HG02610 (cell line): Measurements from ENCODE around the gene WDR76.
"Not testable (repeated sequence)": the region's sequence is repeated elsewhere in the genome, so short reads cannot be mapped to it uniquely, and the experiment has no call there.

Experiments
- ATAC-seq: cut with Tn5 transposase; IDR thresholded peaks from one replicate; pipeline ENCODE4 v1.9.1; 2021; ENCODE audit warnings: mild to moderate bottlenecking, moderate library complexity; ENCODE audit not compliant: unreplicated experiment

The WDR76 gene

DNA sequence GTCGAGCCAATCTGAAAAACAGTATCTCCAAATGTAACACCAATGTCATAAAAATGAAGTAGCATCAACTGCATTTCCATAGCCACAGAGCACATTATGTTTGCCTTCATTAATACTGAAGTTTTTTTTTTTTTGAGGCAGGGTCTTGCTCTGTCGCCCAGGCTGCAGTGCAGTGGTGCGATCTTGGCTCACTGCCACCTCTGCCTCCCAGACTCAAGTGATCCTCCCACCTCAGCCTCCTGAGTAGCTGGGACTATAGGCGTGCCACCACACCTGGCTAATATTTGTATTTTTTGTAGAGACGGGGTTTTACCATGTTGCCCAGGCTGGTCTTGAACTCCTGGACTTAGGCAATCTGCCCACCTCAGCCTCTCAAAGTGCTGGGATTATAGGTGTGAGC lies 11.7 kb upstream of the WDR76 start:
- ATAC-seq: not testable (repeated sequence)

DNA sequence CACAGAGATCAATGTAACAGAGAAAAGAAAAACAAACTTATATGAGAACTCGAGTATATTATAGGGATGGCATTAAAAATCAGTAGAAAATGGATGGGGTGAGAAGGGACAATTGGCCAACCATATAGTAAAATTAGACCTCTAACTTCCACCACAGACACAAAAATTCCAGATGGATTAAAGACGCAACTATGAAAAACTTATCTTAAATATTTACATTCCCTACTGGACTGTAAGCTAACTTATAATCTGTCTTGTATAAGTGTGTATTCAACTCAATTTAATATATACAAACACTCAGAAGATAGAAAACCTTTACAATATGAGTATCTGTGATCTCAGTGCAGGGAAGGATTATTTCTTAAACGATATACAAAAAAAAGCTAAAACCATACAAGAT lies 5.3 kb upstream of the WDR76 start:
- ATAC-seq: no peak

DNA sequence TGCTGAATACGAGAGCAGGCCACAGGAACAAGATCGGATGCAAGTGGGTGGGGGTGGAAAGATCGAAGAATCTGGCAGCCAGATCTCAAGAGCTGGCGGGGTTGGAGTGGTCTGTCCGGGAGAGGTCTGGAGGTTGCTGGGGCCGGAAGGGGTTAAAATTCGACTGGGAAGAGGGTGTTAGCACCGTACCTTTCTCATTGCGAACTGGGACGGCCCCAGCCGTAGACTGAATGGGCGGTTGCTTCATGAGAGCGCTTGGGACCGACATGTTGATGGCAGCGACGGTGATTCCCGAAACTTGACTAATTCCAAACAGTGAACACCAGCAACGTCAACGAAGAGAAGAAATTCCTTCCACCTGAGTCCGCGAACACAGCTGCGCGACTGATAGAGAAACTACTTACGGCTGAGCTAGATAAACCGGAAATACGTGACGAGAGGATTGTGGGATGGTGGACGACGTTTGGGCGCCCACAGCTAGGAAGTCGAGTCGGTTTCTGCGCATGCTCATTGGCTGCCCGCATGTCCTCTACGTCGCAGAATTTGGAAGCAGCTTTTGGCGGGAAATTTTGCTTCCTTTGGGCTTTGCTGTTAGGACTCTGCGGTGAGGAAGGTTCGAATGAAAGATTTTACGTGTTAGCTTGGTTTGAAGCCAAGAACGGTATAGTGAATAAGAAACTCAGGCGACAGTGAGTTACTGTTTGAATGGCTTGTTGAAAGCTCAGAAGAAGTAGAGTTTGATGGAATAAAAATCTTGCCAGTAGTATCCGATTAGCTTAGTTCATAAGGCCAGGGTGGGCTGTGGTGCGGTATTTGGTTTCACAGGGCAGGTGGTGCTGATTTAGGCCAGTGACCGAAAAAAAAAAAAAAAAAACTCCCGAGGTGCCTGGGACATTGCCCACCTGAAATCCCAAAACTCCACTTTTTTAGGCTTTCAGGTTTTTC lies 2.2 kb upstream of the WDR76 start, which contains the start of gene MFAP1:
Gene MFAP1, minus strand, starts transcription at position 389 of the 945 bp plus-strand sequence. Its CDS starts 121 bp downstream, at position 268.
- ATAC-seq: peak; percentile 71

DNA sequence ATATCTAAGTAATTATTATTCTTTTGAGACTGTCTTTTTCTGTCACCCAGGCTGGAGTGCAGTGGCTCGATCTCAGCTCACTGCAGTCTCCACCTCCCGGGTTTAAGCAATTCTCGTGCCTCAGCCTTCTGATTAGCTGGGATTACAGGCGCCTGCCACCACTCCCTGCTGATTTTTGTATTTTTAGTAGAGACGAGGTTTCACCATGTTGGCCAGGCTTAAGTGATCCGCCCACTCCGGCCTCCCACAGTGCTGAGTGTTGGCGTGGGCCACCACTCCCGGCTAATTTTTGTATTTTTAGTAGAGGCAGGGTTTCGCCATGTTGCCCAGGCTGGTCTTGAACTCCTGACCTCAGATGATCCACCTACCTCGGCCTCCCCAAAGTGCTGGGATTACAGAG lies 1.5 kb upstream of the WDR76 start:
- not testable (repeated sequence) for ATAC-seq

DNA sequence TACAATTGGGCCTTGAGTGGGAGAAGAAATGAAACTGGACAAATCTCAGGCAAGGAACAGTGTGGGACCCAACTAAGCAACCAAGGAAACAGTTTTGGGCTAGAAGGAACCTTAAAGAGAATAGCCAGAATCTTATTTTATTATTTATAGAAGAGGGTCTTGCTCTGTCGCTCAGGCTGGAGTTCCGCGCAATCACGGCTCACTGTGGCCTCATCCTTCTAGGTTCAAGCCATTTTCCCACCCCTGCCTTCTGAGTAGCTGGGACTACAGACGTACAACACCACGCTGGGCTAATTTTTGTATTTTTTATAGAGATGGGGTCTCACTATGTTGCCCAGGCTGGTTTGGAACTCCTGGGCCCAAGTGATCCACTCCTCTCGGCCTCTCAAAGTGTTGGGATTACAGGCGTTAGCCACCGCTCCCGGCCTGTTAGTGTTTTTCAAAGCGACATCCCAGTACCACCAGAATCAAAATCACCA lies 734 bp upstream of the WDR76 start:
- ATAC-seq: no peak

DNA sequence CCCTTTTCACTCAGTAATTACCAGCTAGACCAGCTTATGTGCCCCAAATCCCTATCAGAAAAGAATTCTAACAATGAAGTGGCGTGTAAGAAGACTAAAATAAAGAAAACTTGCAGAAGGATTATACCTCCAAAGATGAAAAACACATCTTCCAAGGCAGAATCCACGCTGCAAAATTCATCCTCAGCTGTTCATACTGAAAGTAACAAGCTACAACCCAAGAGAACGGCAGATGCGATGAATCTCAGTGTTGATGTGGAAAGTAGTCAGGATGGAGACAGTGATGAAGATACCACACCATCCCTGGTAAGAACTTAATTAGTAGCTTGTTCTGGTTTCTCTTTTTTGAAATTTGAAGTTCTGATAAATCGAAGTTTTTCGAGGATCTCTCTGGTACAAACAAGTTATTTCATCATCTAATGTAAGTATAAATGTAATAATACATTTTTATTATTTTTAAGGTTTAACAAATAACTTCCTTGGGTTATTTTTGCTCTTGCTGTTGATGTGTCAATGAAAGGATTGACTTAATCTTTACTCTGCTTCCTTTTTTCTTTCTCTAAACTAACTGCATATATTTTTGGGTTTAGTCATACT lies 1.4 kb downstream of the WDR76 start:
- no peak for ATAC-seq

DNA sequence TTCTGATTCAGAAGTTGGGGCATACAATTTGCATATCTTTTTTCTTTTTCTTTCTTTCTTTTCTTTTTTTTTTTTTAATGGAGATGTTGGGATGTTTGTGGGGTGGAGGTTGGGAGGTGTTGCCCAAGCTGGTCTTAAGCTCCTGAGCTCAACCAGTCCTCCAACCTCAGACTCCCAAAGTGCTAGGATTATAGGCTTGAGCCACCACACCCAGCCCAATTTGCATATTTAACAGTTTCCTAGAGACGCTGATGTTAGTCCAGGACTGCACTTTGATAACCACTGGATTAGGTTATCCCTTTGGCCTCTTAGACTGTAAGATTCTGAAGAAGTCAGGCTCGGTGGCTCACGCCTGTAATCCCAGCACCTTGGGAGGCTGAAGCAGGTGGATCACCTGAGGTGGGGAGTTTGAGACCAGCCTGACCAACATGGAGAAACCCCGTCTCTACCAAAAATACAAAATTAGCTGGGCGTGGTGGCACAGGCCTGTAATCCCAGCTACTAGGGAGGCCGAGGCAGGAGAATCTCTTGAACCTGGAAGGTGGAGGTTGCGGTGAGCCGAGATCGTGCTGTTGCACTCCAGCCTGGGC lies 3.2 kb downstream of the WDR76 start:
- ATAC-seq: not testable (repeated sequence)

DNA sequence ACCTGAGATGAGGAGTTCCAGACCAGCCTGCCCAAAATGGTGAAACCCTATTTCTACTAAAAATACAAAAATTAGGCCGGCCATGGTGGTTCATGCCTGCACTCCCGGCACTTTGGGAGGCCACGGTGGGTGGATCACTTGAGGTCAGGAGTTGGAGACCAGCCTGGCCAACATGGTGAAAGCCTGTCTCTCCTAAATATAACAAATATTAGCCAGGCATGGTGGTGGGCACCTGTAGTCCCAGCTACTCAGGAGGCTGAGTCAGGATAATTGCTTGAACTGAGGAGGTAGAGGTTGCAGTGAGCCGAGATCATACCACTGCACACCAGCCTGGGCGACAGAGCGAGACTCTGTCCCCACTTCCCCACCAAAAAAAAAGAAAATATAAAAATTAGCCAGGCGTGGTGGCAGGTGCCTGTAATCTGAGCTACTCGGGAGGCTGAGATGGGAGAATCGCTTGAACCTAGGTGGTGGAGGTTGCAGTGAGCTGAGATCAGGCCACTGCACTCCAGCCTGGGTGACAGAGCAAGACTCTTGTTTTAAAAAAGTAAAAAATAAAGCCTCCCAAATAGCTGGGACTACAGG lies 4.0 kb downstream of the WDR76 start:
- ATAC-seq: not testable (repeated sequence)

DNA sequence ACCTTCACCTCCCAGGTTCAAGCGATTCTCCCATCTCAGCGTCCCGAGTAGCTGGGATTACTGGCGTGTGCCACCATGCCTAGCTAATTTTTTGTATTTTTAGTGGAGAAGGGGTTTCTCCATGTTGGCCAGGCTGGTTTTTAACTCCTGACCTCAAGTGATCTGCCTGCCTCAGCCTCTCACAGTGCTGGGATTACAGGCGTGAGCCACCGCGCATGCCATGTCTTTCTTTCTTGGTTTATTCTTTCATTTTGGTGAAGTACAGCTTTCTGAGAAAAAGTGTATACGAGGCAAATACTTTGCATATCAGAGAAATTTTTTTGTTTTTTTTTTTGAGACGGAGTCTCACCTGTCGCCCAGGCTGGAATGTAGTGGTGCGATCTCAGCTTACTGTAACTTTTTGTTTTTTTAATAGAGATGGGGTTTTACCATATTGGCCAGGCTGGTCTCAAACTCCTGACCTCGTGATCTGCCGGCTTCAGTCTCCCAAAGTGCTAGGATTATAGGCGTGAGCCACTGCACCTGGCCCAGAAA lies 4.8 kb downstream of the WDR76 start:
- not testable (repeated sequence) for ATAC-seq

DNA sequence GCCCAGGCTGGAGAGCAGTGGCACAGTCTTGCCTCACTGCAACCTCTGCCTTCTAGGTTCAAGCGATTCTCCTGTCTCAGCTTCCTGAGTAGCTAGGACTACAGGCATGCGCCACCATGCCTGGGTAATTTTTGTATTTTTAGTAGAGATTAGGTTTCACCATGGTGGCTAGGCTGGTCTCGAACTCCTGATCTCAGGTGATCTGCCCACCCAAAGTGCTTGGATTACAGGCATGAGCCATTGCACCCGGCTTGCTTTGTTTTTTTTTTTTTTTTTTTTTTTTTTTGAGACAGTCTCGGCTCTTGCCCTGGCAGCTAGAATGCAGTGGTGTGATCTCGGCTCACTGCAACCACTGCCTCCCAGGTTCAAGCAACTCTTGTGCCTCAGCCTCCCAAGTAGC lies 5.7 kb downstream of the WDR76 start:
- ATAC-seq: not testable (repeated sequence)

DNA sequence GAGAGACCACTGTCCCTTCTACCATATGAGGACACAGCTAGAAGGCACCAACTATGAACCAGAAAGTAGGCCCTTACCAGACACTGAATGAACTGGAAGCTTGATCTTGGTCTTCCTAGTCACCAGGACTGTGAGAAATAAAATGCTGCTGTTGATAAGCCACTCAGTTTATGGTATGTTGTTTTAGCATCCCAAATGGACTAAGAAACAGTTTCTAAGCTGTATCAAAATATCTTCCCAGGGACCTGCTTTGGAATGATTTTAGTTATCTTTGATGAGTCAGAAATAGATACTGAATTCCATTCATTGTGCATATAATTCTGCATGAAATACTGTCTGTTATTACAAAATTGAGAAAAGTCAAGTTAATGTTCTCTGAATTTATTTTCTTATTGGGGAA lies 18.6 kb downstream of the WDR76 start:
- ATAC-seq: no peak

DNA sequence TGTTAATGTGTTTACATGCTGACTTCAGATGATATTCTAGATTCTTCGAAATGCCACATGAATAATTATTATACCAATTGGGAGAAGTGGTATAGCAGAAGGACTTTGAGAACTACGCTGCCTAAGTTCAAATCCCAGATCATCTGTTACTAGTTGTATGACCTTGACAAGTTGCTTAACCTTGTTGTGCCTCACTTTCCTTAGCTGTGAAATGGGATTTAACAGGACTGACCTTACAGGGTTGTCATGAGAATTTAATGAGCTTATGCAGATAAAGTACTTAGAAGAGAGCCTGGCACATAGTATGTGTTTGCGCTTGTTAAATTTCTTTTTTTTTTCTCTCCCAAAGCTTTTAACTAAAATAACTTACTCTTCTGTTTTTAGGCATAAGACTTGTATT lies 24.4 kb downstream of the WDR76 start:
- no peak for ATAC-seq

DNA sequence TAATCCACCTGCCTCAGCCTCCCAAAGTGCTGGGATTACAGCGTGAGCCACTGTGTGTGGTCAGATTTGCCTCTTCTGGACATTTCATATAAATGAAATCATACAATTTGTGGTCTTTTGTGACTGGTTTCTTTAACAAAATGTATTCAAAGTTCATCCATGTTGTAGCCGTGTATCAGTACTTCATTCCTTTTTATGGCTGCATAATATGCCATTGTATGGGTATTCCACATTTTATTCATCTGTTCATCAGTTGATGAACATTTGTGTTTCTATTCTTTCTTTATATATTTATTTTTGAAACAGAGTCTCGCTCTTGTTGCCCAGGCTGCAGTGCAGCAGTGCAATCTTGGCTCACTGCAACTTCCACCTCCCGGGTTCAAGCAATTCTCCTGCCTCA lies 25.8 kb downstream of the WDR76 start:
- ATAC-seq: no peak

DNA sequence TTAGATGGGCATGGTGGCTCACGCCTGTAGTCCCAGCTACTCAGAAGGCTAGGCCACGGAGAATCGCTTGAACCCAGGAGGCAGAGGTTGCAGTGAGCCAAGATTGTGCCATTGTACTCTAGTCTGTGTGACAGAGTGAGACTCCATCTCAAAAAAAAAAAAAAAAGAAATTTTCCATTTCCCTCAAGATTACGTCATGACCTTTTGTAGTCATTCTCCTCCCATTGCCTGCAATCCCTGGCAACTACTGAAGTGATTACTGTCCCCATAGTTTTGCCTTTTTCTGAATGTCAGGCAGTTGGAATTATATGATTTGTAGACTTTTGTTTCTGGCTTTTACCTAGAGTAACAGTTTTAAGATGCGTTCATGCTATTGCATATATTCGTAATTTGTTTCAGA lies 28.0 kb downstream of the WDR76 start:
- no peak for ATAC-seq

DNA sequence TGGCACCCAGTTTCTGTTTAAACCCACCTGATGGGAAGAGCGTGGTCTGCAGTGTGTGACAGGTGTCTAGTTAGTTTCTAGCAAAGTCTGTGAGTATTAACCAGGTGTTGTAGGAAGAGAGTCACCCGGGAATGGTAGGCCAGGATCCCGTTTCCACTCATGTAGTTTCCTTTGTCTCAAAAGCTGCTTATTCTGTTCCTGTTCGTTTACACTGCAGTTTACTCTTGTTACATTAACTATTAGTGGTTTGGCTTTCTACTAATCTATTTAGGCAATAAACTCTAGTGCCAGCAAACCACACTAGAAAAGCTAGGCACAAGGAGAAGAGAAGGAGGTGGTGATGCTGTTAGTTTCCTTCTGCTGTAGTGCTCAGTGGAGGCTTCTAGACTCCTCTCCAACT lies 32.7 kb downstream of the WDR76 start:
- ATAC-seq: no peak

DNA sequence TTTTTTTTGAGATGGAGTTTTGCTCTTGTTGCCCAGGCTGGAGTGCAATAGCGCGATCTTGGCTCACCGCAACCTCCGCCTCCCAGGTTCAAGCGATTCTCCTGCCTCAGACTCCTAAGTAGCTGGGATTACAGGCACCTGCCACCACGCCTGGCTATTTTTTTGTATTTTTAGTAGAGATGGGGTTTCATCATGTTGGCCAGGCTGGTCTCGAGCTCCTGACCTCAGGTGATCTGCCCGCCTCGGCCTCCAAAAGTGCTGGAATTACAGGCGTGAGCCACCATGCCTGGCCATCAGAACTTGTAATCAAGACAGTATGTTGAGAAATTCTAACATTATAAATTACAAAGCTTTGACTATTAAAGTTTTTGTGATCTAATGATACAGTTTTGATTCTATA lies 39.8 kb downstream of the WDR76 start:
- not testable (repeated sequence) for ATAC-seq

DNA sequence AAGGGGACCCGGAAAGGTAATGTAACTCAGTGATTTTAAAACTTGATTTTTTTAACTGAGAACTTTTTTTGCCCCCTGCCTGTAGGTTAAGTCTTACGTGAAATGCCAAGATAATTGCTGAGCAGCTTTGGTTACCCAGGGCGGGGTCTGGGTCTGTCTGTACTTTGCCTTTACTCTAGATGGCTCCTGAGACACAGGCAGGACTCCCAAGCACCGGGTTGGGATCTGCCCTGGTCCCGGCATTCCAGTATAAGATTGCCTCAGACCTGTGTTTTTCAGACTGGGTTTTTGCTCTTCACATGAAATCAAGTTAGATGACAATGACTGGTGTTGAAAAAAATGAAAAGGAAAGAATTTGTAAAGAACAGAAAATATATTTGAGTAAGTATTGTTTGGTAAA lies 40.3 kb downstream of the WDR76 start:
- ATAC-seq: no peak

DNA sequence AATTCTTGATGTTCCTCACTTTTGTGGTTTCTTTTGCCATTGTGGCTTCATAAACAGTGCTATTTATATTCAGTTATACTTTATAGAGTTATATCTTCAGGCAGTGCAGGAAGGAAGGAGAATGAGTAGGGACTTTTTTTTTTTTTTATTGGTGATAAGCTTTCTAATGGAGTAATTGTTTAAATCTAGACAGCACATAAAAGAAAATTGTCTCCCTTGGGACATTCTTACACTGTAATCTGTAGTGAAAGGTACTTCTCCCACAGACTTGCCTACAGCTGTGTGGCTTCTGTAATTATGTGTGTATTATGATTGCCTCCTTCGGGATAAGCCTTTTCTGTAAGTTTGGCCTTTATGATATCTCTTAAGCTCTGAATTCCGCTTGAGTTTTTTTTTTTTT lies 41.6 kb downstream of the WDR76 start:
- ATAC-seq: no peak

DNA sequence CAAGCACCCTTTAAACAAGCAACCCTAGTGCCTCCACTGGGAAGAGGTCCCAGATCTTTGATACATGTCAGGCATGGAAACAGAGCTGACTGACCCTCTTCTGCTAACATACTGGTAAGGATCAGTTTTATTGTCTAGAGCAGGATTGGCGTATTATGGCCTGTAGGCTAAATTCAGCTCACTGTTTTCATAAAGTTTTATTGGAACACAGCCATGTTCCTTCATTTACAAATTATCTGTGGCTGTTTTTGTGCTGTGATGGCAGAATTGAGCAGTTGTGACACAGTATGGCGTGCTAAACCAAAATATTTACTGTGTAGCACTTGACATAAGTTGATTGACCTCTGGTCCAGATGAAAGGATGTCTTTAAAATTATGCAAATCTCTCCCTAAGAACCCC lies 45.0 kb downstream of the WDR76 start:
- ATAC-seq: no peak

DNA sequence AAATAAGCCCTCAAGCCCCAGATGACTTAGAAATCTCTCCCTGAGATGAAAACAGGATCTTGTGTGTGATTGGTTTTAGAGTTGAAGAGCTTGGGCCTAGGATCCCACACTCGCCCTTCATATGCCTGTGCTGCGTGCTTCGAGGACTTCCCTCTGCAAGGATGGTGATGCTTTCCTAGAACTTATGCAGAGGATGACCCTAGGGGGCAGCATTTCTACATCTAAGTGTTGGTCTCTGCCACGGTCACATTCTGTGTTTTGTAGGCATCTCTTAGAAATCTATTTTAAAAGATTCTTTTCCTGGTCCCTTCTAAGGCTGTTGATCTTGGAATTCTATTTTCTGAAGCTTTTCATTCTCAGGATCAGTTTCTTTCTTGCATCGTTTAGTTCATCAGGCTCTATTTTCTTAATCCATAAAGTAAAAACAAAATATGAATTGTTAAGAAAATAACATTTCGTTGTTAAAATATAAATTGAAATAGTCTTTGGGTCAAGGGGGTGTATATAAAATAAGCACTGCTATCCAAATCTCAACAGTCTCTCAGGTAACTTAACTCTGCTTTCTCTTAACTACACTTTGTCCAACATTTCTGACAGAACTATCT lies 45.7 kb downstream of the WDR76 start:
- no peak for ATAC-seq

DNA sequence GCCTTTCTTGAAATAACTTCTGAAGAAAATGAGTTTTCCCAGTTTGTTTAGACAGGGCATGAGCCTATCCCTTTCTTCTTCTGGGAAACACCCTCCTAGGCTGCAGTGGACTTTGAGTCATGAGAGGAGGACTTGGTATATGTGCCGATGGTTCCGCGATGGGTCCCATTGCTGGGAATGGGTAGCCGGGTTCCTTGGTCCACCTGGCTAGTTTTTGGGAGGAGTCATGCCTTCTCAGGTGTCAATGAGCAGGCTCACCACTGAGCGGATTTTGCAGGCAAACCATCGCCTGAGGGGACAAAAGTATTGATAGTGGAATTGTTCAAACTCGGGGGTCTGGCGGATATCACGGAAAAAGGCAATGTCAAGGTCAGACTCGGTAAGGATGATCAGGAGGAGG lies 46.8 kb downstream of the WDR76 start:
- no peak for ATAC-seq
